ENCODE measurements around the gene TUBD1. TPM values are rescaled to one million over a fixed set of nuclear protein-coding genes. Genes with fewer than 3 reads are reported as not detected.
A peak's percentile ranks its signal among the peaks of the same experiment; 100 is the strongest.
"Not testable (repeated sequence)": the region's sequence is repeated elsewhere in the genome, so short reads cannot be mapped to it uniquely, and the experiment has no call there.

TUBD1 gene
- total RNA-seq, 4 donors from 2014 or later: 3.6 to 17.1 (median 10.0) TPM

- Histone ChIP-seq H3K4me3 (no peak overlapping the region), H3K36me3 (peaks cover 0 to 14% of the 10 kb centered on the region in 2 donors), H3K9me3 (no peaks in the 10 kb centered on the region), H3K4me1 (peaks cover 10 to 90% (median 16%) of the 10 kb centered on the region in 3 donors), H3K27ac (peak overlapping the region; percentile 13 to 94 (median 82)), H3K27me3 (no peaks in the 10 kb centered on the region)
- WGBS, 2 donors (ENCODE audit: low coverage in 1 of 2): 63 to 71% methylated on average over 3 to 4 of the region's 13 CpGs
- TF ChIP-seq EP300 (IDR thresholded peaks at IDR 0.05) (no peak), POLR2A (IDR thresholded peaks at IDR 0.05) (peak in 1 of 2 donors; percentile 5), POLR2AphosphoS5 (IDR thresholded peaks at IDR 0.05) (peak; percentile 69), CTCF (IDR thresholded peaks at IDR 0.05) (no peak)
- no peak for ATAC-seq
Measured at GRCh38 chr17:59842901-59843652, 49.7 kb downstream of the TUBD1 start.

- WGBS, 2 donors (ENCODE audit: low coverage in 1 of 2): 53 to 61% methylated on average over 4 of the region's 4 CpGs
- peak overlapping the region; percentile 45 to 94 (median 92) for H3K27ac ChIP-seq
Measured at GRCh38 chr17:59841882-59842263, 50.9 kb downstream of the TUBD1 start.

GRCh38 chr17:59841091-59841881 lies 51.5 kb downstream of the TUBD1 start:
- peak overlapping the region; percentile 60 to 96 for H3K4me3 ChIP-seq
- H3K4me1 ChIP-seq: peaks cover 5 to 84% (median 10%) of the 10 kb centered on the region in 3 donors
- H3K27ac ChIP-seq: peak overlapping the region; percentile 90 to 100 (median 94)
- WGBS, 2 donors (ENCODE audit: low coverage in 1 of 2): 22 to 33% methylated on average over 7 of the region's 7 CpGs
- peaks cover 0 to 14% of the 10 kb centered on the region in 2 donors for H3K36me3 ChIP-seq
- not testable (repeated sequence) for H3K27me3 ChIP-seq, ATAC-seq, H3K9me3 ChIP-seq
- TF ChIP-seq POLR2AphosphoS5 (IDR thresholded peaks at IDR 0.05): peak; percentile 47

More at GRCh38 chr17:59841882-59842263, 50.9 kb downstream of the TUBD1 start:
- not testable (repeated sequence) for H3K27me3 ChIP-seq, ATAC-seq, H3K9me3 ChIP-seq
- Histone ChIP-seq H3K4me1 (peaks cover 10 to 84% (median 11%) of the 10 kb centered on the region in 3 donors), H3K36me3 (peaks cover 0 to 14% of the 10 kb centered on the region in 2 donors), H3K4me3 (peak overlapping the region in 1 of 2 donors; percentile 60)

- Histone ChIP-seq H3K27ac (peak overlapping the region; percentile 90 to 100 (median 94)), H3K4me3 (peak overlapping the region; percentile 60 to 96), H3K36me3 (peaks cover 0 to 14% of the 10 kb centered on the region in 2 donors), H3K4me1 (peaks cover under 1 to 78% (median 7%) of the 10 kb centered on the region in 3 donors), H3K27me3 (no peaks in the 10 kb centered on the region), H3K9me3 (no peaks in the 10 kb centered on the region)
- no peak for TF ChIP-seq CTCF (IDR thresholded peaks at IDR 0.05)
- TF ChIP-seq EP300 (IDR thresholded peaks at IDR 0.05): no peak
- TF ChIP-seq POLR2AphosphoS5 (IDR thresholded peaks at IDR 0.05): no peak
- no peak for TF ChIP-seq POLR2A (IDR thresholded peaks at IDR 0.05)
- ATAC-seq: no peak
- 5 to 17% methylated on average over 4 of the region's 4 CpGs for WGBS, 2 donors (ENCODE audit: low coverage in 1 of 2)
Measured at GRCh38 chr17:59840329-59841090, 52.2 kb downstream of the TUBD1 start.

GRCh38 chr17:59839651-59840328 lies 53.0 kb downstream of the TUBD1 start:
- peak overlapping the region; percentile 60 to 96 for H3K4me3 ChIP-seq
- H3K4me1 ChIP-seq: peaks cover 0 to 70% (median 6%) of the 10 kb centered on the region in 3 donors
- H3K9me3 ChIP-seq: no peaks in the 10 kb centered on the region
- WGBS, 2 donors (ENCODE audit: low coverage in 1 of 2): 12 to 20% methylated on average over 3 to 6 of the region's 6 CpGs
- H3K27ac ChIP-seq: peak overlapping the region; percentile 90 to 100 (median 94)
- peaks cover 0 to 14% of the 10 kb centered on the region in 2 donors for H3K36me3 ChIP-seq
- no peak for ATAC-seq
- H3K27me3 ChIP-seq: no peaks in the 10 kb centered on the region
- TF ChIP-seq POLR2A (IDR thresholded peaks at IDR 0.05): peak in 1 of 2 donors; percentile 34
- TF ChIP-seq EP300 (IDR thresholded peaks at IDR 0.05): no peak
- no peak for TF ChIP-seq CTCF (IDR thresholded peaks at IDR 0.05)
- peak; percentile 3 for TF ChIP-seq POLR2AphosphoS5 (IDR thresholded peaks at IDR 0.05)

Data from gastroesophageal sphincter (tissue), 4 donors.